A549 treated with AZD2906 at 1 μM for 4 hours (cell line): ENCODE measurements around the gene FERMT1. TPM values are rescaled to one million over a fixed set of nuclear protein-coding genes. Genes with fewer than 3 reads are reported as not detected.

Experiments
- total RNA-seq: library from RNA; stranded (reverse); fragments of 200-300 nt; extraction: Qiagen RNA extraction; gene quantifications from 5 replicates; pipeline ENCODE4 v1.2.3, GENCODE V29; 2022

Gene FERMT1, protein sequence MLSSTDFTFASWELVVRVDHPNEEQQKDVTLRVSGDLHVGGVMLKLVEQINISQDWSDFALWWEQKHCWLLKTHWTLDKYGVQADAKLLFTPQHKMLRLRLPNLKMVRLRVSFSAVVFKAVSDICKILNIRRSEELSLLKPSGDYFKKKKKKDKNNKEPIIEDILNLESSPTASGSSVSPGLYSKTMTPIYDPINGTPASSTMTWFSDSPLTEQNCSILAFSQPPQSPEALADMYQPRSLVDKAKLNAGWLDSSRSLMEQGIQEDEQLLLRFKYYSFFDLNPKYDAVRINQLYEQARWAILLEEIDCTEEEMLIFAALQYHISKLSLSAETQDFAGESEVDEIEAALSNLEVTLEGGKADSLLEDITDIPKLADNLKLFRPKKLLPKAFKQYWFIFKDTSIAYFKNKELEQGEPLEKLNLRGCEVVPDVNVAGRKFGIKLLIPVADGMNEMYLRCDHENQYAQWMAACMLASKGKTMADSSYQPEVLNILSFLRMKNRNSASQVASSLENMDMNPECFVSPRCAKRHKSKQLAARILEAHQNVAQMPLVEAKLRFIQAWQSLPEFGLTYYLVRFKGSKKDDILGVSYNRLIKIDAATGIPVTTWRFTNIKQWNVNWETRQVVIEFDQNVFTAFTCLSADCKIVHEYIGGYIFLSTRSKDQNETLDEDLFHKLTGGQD
- total RNA-seq, result 13.1 to 16.5 TPM (median 13.7 TPM) in 5 replicates

GRCh38 chr20:6122873-6123648 is at the start of gene FERMT1:
TSS of gene FERMT1 (minus strand) at chr20:6123030. CDS start at chr20:6119554, 3,476 bp downstream.

DNA sequence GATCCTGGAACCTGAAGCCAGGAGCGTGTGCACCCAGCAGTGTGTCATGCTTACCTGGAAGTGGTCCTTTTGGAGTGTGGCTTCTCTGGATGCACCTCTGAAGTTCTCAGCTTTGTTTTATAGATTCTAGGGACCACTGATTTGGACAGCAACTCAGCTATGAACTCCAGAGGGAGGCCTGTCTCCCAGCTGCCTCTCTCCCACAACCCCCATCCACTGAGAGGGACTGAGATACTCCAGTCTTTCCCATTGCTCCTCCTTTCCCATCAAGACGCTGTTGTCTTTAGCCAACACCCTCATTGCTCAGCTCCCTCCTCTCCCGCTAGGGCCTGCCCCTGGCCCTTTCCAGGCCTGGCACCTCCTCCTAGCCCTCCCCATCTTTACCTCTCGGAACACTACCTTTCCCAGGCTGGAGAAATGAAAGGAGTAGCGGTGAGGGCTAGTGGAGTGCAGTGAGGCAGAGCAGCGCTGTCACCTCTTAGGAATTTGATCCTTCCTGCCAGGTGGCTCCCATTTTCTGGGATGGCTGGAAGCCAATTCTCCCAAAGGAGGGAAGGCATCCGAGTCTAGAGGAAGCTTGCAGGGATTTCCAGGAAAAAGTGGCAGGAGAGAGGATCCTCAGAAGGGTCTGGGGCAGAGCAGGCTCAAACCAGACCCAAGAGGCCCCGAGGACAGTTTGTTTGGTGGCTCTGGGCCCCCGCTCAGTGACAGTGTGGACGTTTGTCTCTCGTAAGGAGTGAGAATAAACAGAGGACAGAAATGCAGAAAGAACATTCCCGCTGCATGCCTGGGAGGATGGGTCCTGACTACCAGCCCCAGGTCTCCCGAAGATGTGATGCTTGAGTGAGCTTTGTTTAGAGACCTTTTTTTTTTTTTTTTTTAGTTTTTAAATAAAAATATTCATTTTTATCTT is 68.8 kb downstream of the FERMT1 start, which contains the start of gene LRRN4:
Gene LRRN4 (minus strand): TSS at position 285 of the 913 bp plus-strand sequence. CDS start 1,261 bp downstream, outside the sequence.

Other genes starting within 250 kb of the FERMT1 start
- gene CHGB, start 211.5 kb downstream of the FERMT1 start, total RNA-seq, result 2.6 to 3.4 TPM (median 3.1 TPM) in 5 replicates
- 58.0 to 66.1 TPM (median 61.1 TPM) in 5 replicates for gene TRMT6, start 172.5 kb downstream of the FERMT1 start, total RNA-seq
- gene MCM8, start 172.4 kb downstream of the FERMT1 start, total RNA-seq, result 21.7 to 24.7 TPM (median 23.9 TPM) in 5 replicates
- 46.1 to 74.6 TPM (median 72.5 TPM) in 5 replicates for gene CRLS1, start 116.9 kb downstream of the FERMT1 start, total RNA-seq
- 0.03 to 0.06 TPM in 2 of 5 replicates, not detected in the others for gene LRRN4, start 69.0 kb downstream of the FERMT1 start, total RNA-seq